ENCODE measurements around the gene MAN2B1.

- TF ChIP-seq CTCF (IDR thresholded peaks at IDR 0.05): no peak
- TF ChIP-seq EZH2phosphoT487 (IDR thresholded peaks at IDR 0.05): no peak
Observed at GRCh38 chr19:12646551-12646950, 20.0 kb downstream of the MAN2B1 start.
